Measurements from ENCODE around the gene SH2D3C. TPM values are rescaled to one million over a fixed set of nuclear protein-coding genes. Genes with fewer than 3 reads are reported as not detected.

The SH2D3C gene
- total and polyA plus RNA-seq, 9 of the 15 experiments (the other 6 are each of a cell fraction or from before 2014, with no cell fraction given): 0.03 to 1.2 (median 0.22) TPM; not detected in 1

GRCh38 chr9:127785933-127786772 is 7.7 kb upstream of the SH2D3C start, which contains the start of gene CDK9 (continued):
- no peak for TF ChIP-seq CHD1 (IDR thresholded peaks at IDR 0.05; ENCODE audit: low read length)
- TF ChIP-seq ZNF512 (tag; IDR thresholded peaks at IDR 0.05): no peak
- no peak for TF ChIP-seq ELK3 (CRISPR knock-in tag; IDR thresholded peaks at IDR 0.05)
- TF ChIP-seq CHD4 (IDR thresholded peaks at IDR 0.05; ENCODE audit: insufficient read depth, insufficient replicate concordance, low read depth, low read length, poor library complexity, severe bottlenecking): no peak
- no peak for TF ChIP-seq RREB1 (CRISPR knock-in tag; IDR thresholded peaks at IDR 0.05)
- TF ChIP-seq ZBTB11 (CRISPR knock-in tag; IDR thresholded peaks at IDR 0.05): peak in 1 of 3 experiments; percentile 77; a peak in 2 of 6 replicates
- TF ChIP-seq GATA2 (CRISPR knock-in tag; IDR thresholded peaks at IDR 0.05): no peak
- no peak for TF ChIP-seq JUN (IDR thresholded peaks at IDR 0.05; ENCODE audit: borderline replicate concordance, low read depth, low read length)
- TF ChIP-seq JUN (CRISPR knock-in tag; IDR thresholded peaks at IDR 0.05; ENCODE audit: borderline replicate concordance): no peak
- TF ChIP-seq C11orf30 (IDR thresholded peaks at IDR 0.05; ENCODE audit: low read depth): no peak
- TF ChIP-seq ZNF324 (CRISPR knock-in tag; IDR thresholded peaks at IDR 0.05): no peak
- TF ChIP-seq CBFA2T2 (conservative IDR thresholded peaks at IDR 0.05): no peak
- no peak for TF ChIP-seq SNRNP70 (optimal IDR thresholded peaks at IDR 0.05; ENCODE audit: low read depth, low read length)
- no peak for TF ChIP-seq LCOR (CRISPR knock-in tag; IDR thresholded peaks at IDR 0.05)

All from K562 (cell line).